ENCODE results near the gene HOXA11. TPM values are rescaled to one million over a fixed set of nuclear protein-coding genes. Genes with fewer than 3 reads are reported as not detected.

Gene HOXA11
- total and polyA plus RNA-seq, 2 of the 4 experiments (the other 2 are of a cell fraction), result 0.05 TPM; not detected in 1

GRCh38 chr7:27141137-27141922 is 43.7 kb downstream of the HOXA11 start:
- ATAC-seq (ENCODE audit: low read depth), result no peak
- Histone ChIP-seq H3K9me1 (ENCODE audit: insufficient read depth, low read length) (no peaks in the 10 kb centered on the region), H3K23ac (ENCODE audit: low read depth, low read length) (peak overlapping the region; percentile 99), H3K27ac (ENCODE audit: insufficient read depth, low read length) (peak overlapping the region; percentile 93), H3K18ac (ENCODE audit: low read depth, low read length) (peak overlapping the region; percentile 90), H2AK9ac (replicated peaks; ENCODE audit: low read depth, low read length, poor library complexity) (peak overlapping the region; percentile 82), H3K4me2 (ENCODE audit: low read depth, low read length) (peak overlapping the region; percentile 94), H3K9me3 (ENCODE audit: control insufficient read depth, insufficient read depth, low read length) (no peaks in the 10 kb centered on the region), H3K79me1 (ENCODE audit: low read depth in 1 of 2, low read length in 2 of 2) (peaks cover 4 to 36% of the 10 kb centered on the region in 2 experiments; a peak in 3 of 4 replicates), H4K20me1 (ENCODE audit: insufficient read depth, low read length) (no peaks in the 10 kb centered on the region), H3K14ac (replicated peaks; ENCODE audit: low read depth, low read length) (peak overlapping the region; percentile 95), H2AFZ (replicated peaks; ENCODE audit: low read length, poor library complexity) (peak overlapping the region; percentile 90), H2BK20ac (ENCODE audit: low read depth, low read length) (peak overlapping the region; percentile 9; the same call in 1 of the 2 replicates), H3K56ac (ENCODE audit: extremely low read depth, insufficient read depth, low read length) (peak overlapping the region; percentile 92), H3K9ac (ENCODE audit: low read depth, low read length) (peak overlapping the region; percentile 89), H4K91ac (ENCODE audit: insufficient read depth, low read depth, low read length) (peak overlapping the region; percentile 85), H3K27me3 (ENCODE audit: control insufficient read depth, insufficient read depth, low read length) (no peaks in the 10 kb centered on the region), H2BK5ac (ENCODE audit: low read depth, low read length, poor library complexity, severe bottlenecking) (peak overlapping the region; percentile 89), H3K4ac (ENCODE audit: low read depth, low read length) (peak overlapping the region; percentile 80), H2BK120ac (ENCODE audit: low read depth, low read length) (peak overlapping the region; percentile 81), H3K4me3 (ENCODE audit: insufficient read depth, low read depth, low read length) (peak overlapping the region; percentile 93), H2BK15ac (ENCODE audit: low read depth, low read length) (peak overlapping the region; percentile 12; the same call in 2 of the 3 replicates), H4K5ac (ENCODE audit: low read depth, low read length) (peak overlapping the region; percentile 94), H3K4me1 (ENCODE audit: control insufficient read depth, insufficient read depth, low read length) (peaks cover 13% of the 10 kb centered on the region), H2AK5ac (ENCODE audit: low read depth, low read length) (peak overlapping the region; percentile 62; the same call in 1 of the 2 replicates), H3K36me3 (ENCODE audit: control insufficient read depth, insufficient read depth, low read length) (peaks cover 9% of the 10 kb centered on the region), H4K8ac (ENCODE audit: low read depth in 2 of 2, low read length in 2 of 2) (peak overlapping the region; percentile 87)
- no peak for DNase-seq
- ChIA-PET POLR2A (ENCODE audit: unreplicated experiment) (interaction anchor here (0.6 to 0.9 kb wide), 5 partner anchors 10 to 356 kb away, joined by 3 to 11 read pairs (median 5); no protein-coding TSS in a partner anchor), CTCF (interaction anchor here (0.6 to 2.0 kb wide), 11 partner anchors 9 to 772 kb away, joined by 3 to 9 read pairs (median 4); partner anchors contain the start of gene HOXA4)
- intact Hi-C loops (cut with micrococcal nuclease) (loop anchor here (5.0 kb wide), 1 partner anchor 1249 kb away; no protein-coding TSS in a partner anchor), in situ Hi-C loops (cut with MboI; ENCODE audit: low sequenced_read_pairs) (loop anchor here (5.0 to 10.0 kb wide), 3 partner anchors 39 to 947 kb away; partner anchors contain the start of gene HOXA2), dilution Hi-C loops (cut with HindIII; ENCODE audit: low sequenced_read_pairs, unreplicated experiment) (no loop called here)
- TF ChIP-seq POLR2A (IDR thresholded peaks at IDR 0.05; ENCODE audit: low read depth, low read length), result no peak; the same call in 1 of the 2 replicates
- no peak for TF ChIP-seq RCOR1 (IDR thresholded peaks at IDR 0.05; ENCODE audit: insufficient replicate concordance, low read length)
- TF ChIP-seq RAD21 (IDR thresholded peaks at IDR 0.05; ENCODE audit: low read length), result no peak
- no peak for TF ChIP-seq FOS (IDR thresholded peaks at IDR 0.05; ENCODE audit: low read depth, low read length)
- no peak for TF ChIP-seq NFE2L2 (IDR thresholded peaks at IDR 0.05; ENCODE audit: low read depth, low read length)
- TF ChIP-seq SMC3 (IDR thresholded peaks at IDR 0.05; ENCODE audit: low read depth, low read length), result no peak
- TF ChIP-seq, protein P1, sequence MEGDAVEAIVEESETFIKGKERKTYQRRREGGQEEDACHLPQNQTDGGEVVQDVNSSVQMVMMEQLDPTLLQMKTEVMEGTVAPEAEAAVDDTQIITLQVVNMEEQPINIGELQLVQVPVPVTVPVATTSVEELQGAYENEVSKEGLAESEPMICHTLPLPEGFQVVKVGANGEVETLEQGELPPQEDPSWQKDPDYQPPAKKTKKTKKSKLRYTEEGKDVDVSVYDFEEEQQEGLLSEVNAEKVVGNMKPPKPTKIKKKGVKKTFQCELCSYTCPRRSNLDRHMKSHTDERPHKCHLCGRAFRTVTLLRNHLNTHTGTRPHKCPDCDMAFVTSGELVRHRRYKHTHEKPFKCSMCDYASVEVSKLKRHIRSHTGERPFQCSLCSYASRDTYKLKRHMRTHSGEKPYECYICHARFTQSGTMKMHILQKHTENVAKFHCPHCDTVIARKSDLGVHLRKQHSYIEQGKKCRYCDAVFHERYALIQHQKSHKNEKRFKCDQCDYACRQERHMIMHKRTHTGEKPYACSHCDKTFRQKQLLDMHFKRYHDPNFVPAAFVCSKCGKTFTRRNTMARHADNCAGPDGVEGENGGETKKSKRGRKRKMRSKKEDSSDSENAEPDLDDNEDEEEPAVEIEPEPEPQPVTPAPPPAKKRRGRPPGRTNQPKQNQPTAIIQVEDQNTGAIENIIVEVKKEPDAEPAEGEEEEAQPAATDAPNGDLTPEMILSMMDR (conservative IDR thresholded peaks at IDR 0.05; ENCODE audit: low read depth, low read length), result no peak
- whole genome bisulfite sequencing, 2 experiments (ENCODE audit: extremely low coverage in 2 of 2, insufficient read length in 1 of 2), result 0% methylated on average over 3 of the region's 18 CpGs; no CpG with 5 or more reads in 1 of the 2 experiments
- no TSS peak for BruUV-seq (replicated peaks)

All from IMR-90 (cell line).